ENCODE measurements around the gene TMEM126A. TPM values are rescaled to one million over a fixed set of nuclear protein-coding genes. Genes with fewer than 3 reads are reported as not detected.

The TMEM126A gene
- total and polyA plus RNA-seq, 4 donors: 19.9 to 58.4 (median 34.9) TPM

DNA sequence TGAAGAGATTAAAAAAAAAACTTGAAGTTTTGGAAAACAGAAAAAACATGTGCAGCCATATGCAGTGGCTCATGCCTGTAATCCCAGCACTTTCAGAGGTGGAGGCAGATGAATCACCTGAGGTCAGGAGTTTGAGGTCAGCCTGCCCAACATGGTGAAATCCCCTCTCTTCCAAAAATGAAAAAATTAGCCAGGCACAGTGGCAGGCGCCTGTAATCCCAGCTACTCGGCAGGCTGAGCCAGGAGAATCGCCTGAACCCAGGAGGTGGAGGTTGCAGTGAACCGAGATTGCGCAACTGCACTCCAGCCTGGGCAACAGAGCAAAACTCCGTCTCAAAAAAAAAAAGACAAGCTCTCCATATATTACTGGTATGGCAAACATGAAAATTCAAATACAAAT, 28.3 kb upstream of the TMEM126A start:
- DNase-seq: no peak
- Histone ChIP-seq H3K9me3 (ENCODE audit: control insufficient read depth, low read length) (no peaks in the 10 kb centered on the region), H3K27ac (ENCODE audit: low read depth in 1 of 2, low read length in 2 of 2) (no peak overlapping the region), H3K4me1 (ENCODE audit: control insufficient read depth in 1 of 2, insufficient read depth in 2 of 2, low read length in 2 of 2) (no peaks in the 10 kb centered on the region), H3K4me3 (ENCODE audit: low read length in 2 of 2) (no peak overlapping the region), H3K27me3 (ENCODE audit: control insufficient read depth in 1 of 2, insufficient read depth in 2 of 2, low read length in 1 of 2) (no peaks in the 10 kb centered on the region), H3K36me3 (ENCODE audit: control insufficient read depth in 1 of 2, insufficient read depth in 2 of 2, low read length in 1 of 2) (no peaks in the 10 kb centered on the region)
- ATAC-seq (ENCODE audit: low FRiP score): no peak
- intact Hi-C loops (cut with DNase I): no loop called here
- WGBS, 2 donors: 88 to 95% methylated on average over 6 of the region's 6 CpGs

DNA sequence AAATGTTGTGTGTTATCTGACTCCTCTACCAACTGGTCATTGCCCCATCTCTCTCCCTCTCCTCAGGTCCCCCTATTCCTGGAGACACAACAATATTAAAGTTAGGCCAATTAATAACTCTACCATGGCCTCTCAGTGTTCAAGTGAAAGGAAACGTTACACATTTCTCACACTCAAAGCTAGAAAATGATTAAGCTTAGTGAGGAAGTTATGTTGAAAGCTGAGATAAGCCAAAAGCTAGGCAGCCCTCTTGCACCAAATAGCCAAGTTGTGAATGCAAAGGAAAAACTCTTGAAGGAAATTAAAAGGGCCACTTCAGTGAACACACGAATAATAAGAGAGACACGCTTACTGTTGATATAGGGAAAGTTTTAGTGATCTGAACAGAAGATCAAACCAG, 27.5 kb upstream of the TMEM126A start:
- H3K36me3 ChIP-seq (ENCODE audit: control insufficient read depth in 1 of 2, insufficient read depth in 2 of 2, low read length in 1 of 2): no peaks in the 10 kb centered on the region
- H3K4me1 ChIP-seq (ENCODE audit: control insufficient read depth in 1 of 2, insufficient read depth in 2 of 2, low read length in 2 of 2): no peaks in the 10 kb centered on the region
- DNase-seq (no peak), ATAC-seq (ENCODE audit: low FRiP score) (no peak)
- intact Hi-C loops (cut with DNase I): no loop called here
- no peaks in the 10 kb centered on the region for H3K27me3 ChIP-seq (ENCODE audit: control insufficient read depth in 1 of 2, insufficient read depth in 2 of 2, low read length in 1 of 2)
- no peak overlapping the region for H3K27ac ChIP-seq (ENCODE audit: low read depth in 1 of 2, low read length in 2 of 2)
- WGBS, 2 donors: 69 to 73% methylated on average over 3 of the region's 3 CpGs
- H3K4me3 ChIP-seq (ENCODE audit: low read length in 2 of 2): no peak overlapping the region
- H3K9me3 ChIP-seq (ENCODE audit: control insufficient read depth, low read length): no peaks in the 10 kb centered on the region

DNA sequence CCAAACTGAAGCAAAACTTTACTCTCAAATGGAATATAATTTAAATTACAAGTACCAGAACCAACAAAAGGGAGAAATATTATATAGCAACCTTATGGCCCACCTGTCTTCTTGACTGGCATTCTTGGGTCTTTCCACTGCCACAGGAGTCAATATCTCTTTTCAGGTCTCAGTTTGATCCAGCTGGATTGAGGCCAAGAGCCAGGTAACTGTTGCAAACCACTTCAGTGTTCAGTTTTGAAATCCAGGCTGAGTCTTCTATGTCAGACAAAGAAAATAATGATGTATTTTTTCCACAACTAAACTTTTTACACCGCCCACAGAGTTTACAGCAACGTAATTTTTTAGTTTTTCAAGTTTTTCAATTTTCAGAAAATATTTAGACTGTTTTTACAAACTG, 21.3 kb upstream of the TMEM126A start:
- Histone ChIP-seq H3K36me3 (ENCODE audit: control insufficient read depth in 1 of 2, insufficient read depth in 2 of 2, low read length in 1 of 2) (no peaks in the 10 kb centered on the region), H3K4me3 (ENCODE audit: low read length in 2 of 2) (peak overlapping the region; percentile 85 to 91), H3K27me3 (ENCODE audit: control insufficient read depth in 1 of 2, insufficient read depth in 2 of 2, low read length in 1 of 2) (no peaks in the 10 kb centered on the region), H3K4me1 (ENCODE audit: control insufficient read depth in 1 of 2, insufficient read depth in 2 of 2, low read length in 2 of 2) (peaks cover 0 to 8% of the 10 kb centered on the region in 2 donors), H3K27ac (ENCODE audit: low read depth in 1 of 2, low read length in 2 of 2) (no peak overlapping the region), H3K9me3 (ENCODE audit: control insufficient read depth, low read length) (no peaks in the 10 kb centered on the region)
- DNase-seq: no peak
- no peak for ATAC-seq (ENCODE audit: low FRiP score)
- WGBS, 2 donors: 20 to 24% methylated on average over 2 of the region's 2 CpGs
- intact Hi-C loops (cut with DNase I): no loop called here

GRCh38 chr11:85627332-85627997, 20.3 kb upstream of the TMEM126A start, which contains the start of gene DLG2:
Gene DLG2 (minus strand): TSS chr11:85627344.
- H3K36me3 ChIP-seq (ENCODE audit: control insufficient read depth in 1 of 2, insufficient read depth in 2 of 2, low read length in 1 of 2): no peaks in the 10 kb centered on the region
- H3K27ac ChIP-seq (ENCODE audit: low read depth in 1 of 2, low read length in 2 of 2): peak within 1 kb of the TSS; percentile 78 to 95
- H3K9me3 ChIP-seq (ENCODE audit: control insufficient read depth, low read length): no peaks in the 10 kb centered on the region
- H3K4me1 ChIP-seq (ENCODE audit: control insufficient read depth in 1 of 2, insufficient read depth in 2 of 2, low read length in 2 of 2): peaks cover 0 to 8% of the 10 kb centered on the region in 2 donors
- WGBS, 2 donors: 0 to 1% methylated on average over 23 of the region's 23 CpGs
- no peak for DNase-seq
- H3K27me3 ChIP-seq (ENCODE audit: control insufficient read depth in 1 of 2, insufficient read depth in 2 of 2, low read length in 1 of 2): no peaks in the 10 kb centered on the region
- peak within 1 kb of the TSS; percentile 85 to 91 for H3K4me3 ChIP-seq (ENCODE audit: low read length in 2 of 2)
- peak; percentile 69 for ATAC-seq (ENCODE audit: low FRiP score)
- intact Hi-C loops (cut with DNase I): no loop called here

DNA sequence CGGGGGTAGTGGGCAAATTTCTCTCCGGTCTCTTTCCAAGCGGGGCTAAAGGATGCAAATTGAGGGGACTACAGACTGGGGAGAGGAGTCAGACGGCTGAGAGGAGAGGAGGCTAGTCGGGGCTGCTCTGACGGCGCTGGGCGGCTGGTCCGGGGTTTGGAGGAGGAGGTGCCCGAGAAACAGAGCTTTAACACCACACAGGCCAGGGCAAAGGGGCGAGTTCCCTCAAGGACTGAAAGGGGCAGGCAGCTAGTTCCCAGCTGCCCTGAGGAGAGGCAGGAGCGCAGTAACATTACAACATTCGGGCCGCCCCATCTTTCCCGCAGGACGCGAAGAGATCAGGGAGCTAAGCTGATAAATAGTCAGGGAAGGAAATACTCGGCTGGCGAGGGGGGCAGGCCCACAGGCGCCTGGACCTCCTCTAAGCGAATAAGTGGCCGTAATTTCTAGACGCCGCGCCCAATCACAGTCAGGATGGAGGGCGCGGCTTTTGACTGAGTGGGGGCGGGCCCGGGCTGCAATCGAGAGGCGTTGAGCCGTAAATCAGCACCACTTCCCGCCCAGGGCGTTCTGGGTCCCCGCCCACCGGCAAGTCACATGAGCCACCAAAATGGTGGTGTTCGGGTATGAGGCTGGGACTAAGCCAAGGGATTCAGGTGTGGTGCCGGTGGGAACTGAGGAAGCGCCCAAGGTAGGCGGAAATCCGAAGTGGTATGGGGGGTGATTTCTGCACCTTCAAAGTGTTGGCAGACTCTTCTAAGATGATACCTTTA, 19.6 kb upstream of the TMEM126A start, which contains the start of gene TMEM126B:
Gene TMEM126B (plus strand): TSS at position 596 of the 773 bp plus-strand sequence. CDS start 15 bp downstream, at position 611.
- DNase-seq: peak; percentile 99
- intact Hi-C loops (cut with DNase I): loop anchor here in 1 of 2 donors (1.0 to 2.0 kb wide), 2 partner anchors 19 to 36 kb away; partner anchors contain the start of gene TMEM126A
- Histone ChIP-seq H3K4me1 (ENCODE audit: control insufficient read depth in 1 of 2, insufficient read depth in 2 of 2, low read length in 2 of 2) (peaks cover 0 to 8% of the 10 kb centered on the region in 2 donors), H3K9me3 (ENCODE audit: control insufficient read depth, low read length) (no peaks in the 10 kb centered on the region), H3K4me3 (ENCODE audit: low read length in 2 of 2) (peak within 1 kb of the TSS; percentile 91 to 95), H3K27me3 (ENCODE audit: control insufficient read depth in 1 of 2, insufficient read depth in 2 of 2, low read length in 1 of 2) (no peaks in the 10 kb centered on the region), H3K27ac (ENCODE audit: low read depth in 1 of 2, low read length in 2 of 2) (peak within 1 kb of the TSS; percentile 78 to 95), H3K36me3 (ENCODE audit: control insufficient read depth in 1 of 2, insufficient read depth in 2 of 2, low read length in 1 of 2) (no peaks in the 10 kb centered on the region)
- 0 to 1% methylated on average over 41 of the region's 41 CpGs for WGBS, 2 donors
- ATAC-seq (ENCODE audit: low FRiP score): peak; percentile 100

DNA sequence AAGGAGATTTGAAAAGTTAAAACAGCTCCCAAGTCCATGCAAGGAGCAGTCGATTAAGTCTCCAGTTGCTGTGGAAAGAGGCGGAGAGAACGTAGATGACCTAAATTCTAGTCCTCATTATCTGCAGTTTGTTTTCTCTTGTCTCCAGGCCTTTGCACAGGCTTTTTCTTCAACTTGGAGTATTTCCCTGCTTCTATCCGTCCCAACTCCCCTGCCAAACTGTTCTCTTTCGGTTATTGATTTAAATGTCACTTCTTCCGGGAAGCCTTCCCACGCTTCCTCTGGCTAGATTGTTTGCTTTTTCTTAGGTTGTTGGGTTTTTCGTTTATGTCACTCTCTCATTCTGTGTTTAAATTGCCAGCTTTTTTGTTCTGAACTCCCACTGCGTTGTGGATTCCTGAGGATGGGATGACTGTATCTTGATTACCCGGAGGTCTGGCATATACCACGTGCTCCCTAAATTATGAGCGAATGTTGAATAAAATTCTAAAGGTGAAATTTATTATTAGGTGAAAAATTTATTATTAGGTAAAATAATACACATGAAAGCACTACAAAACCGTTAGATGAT, 18.9 kb upstream of the TMEM126A start:
- DNase-seq: no peak
- H3K9me3 ChIP-seq (ENCODE audit: control insufficient read depth, low read length): no peaks in the 10 kb centered on the region
- H3K36me3 ChIP-seq (ENCODE audit: control insufficient read depth in 1 of 2, insufficient read depth in 2 of 2, low read length in 1 of 2): no peaks in the 10 kb centered on the region
- H3K4me1 ChIP-seq (ENCODE audit: control insufficient read depth in 1 of 2, insufficient read depth in 2 of 2, low read length in 2 of 2): peaks cover 0 to 8% of the 10 kb centered on the region in 2 donors
- ATAC-seq (ENCODE audit: low FRiP score): peak; percentile 37
- H3K4me3 ChIP-seq (ENCODE audit: low read length in 2 of 2): peak overlapping the region; percentile 70 to 95
- peak overlapping the region in 1 of 2 donors; percentile 72 for H3K27ac ChIP-seq (ENCODE audit: low read depth in 1 of 2, low read length in 2 of 2)
- intact Hi-C loops (cut with DNase I): loop anchor here in 1 of 2 donors (1.0 to 2.0 kb wide), 2 partner anchors 18 to 35 kb away; partner anchors contain the start of gene TMEM126A
- H3K27me3 ChIP-seq (ENCODE audit: control insufficient read depth in 1 of 2, insufficient read depth in 2 of 2, low read length in 1 of 2): no peaks in the 10 kb centered on the region
- 1% methylated on average over 13 of the region's 13 CpGs for WGBS, 2 donors

DNA sequence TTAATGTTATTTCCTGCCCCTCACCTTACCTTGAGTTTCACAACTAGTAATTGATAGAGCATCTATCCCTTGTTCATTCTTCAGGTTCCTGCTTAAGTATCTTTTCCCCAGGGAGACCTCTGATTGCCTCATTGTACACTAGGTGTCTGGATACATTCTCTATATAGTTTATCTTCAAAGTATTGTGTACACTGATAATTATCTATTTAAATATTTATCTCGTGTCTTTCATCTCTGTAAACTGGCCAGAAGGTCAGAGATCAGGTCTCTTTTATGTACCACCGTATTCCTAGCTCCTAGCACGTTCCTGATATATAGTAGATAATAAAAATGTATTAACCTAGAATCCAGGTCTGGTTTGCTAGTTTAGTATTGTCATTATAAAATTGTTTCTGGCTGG, 13.0 kb upstream of the TMEM126A start:
- intact Hi-C loops (cut with DNase I): no loop called here
- Histone ChIP-seq H3K9me3 (ENCODE audit: control insufficient read depth, low read length) (no peaks in the 10 kb centered on the region), H3K4me3 (ENCODE audit: low read length in 2 of 2) (no peak overlapping the region), H3K36me3 (ENCODE audit: control insufficient read depth in 1 of 2, insufficient read depth in 2 of 2, low read length in 1 of 2) (peaks cover 0 to 7% of the 10 kb centered on the region in 2 donors), H3K4me1 (ENCODE audit: control insufficient read depth in 1 of 2, insufficient read depth in 2 of 2, low read length in 2 of 2) (peaks cover 0 to under 1% of the 10 kb centered on the region in 2 donors), H3K27me3 (ENCODE audit: control insufficient read depth in 1 of 2, insufficient read depth in 2 of 2, low read length in 1 of 2) (no peaks in the 10 kb centered on the region), H3K27ac (ENCODE audit: low read depth in 1 of 2, low read length in 2 of 2) (no peak overlapping the region)
- DNase-seq (no peak), ATAC-seq (ENCODE audit: low FRiP score) (no peak)
- WGBS, 2 donors: 79 to 84% methylated on average over 3 of the region's 3 CpGs

DNA sequence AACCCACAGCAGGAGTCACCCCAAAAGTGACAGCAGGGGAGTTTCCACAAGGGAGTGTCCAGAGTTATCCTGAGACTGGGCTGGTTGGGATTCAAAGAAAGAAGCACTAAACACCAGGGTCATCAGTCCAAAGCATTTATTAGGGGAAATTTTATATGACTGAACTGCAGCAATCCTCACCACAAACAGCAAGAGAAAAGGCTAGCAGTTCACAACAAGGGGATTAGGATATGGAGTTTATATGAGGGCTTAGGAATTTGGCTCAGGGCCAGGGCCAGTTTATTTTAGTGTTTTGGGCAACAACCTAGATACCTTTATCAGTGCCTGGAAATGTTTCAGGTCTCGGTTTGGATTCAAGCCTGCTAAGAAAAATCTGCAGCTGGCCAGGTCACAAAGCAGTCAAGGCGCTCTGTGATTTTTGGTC, 4.6 kb upstream of the TMEM126A start:
- WGBS, 2 donors: 20 to 22% methylated on average over 2 of the region's 2 CpGs
- no peak for ATAC-seq (ENCODE audit: low FRiP score)
- Histone ChIP-seq H3K9me3 (ENCODE audit: control insufficient read depth, low read length) (no peaks in the 10 kb centered on the region), H3K27ac (ENCODE audit: low read depth in 1 of 2, low read length in 2 of 2) (no peak overlapping the region), H3K4me1 (ENCODE audit: control insufficient read depth in 1 of 2, insufficient read depth in 2 of 2, low read length in 2 of 2) (no peaks in the 10 kb centered on the region), H3K4me3 (ENCODE audit: low read length in 2 of 2) (no peak overlapping the region), H3K27me3 (ENCODE audit: control insufficient read depth in 1 of 2, insufficient read depth in 2 of 2, low read length in 1 of 2) (no peaks in the 10 kb centered on the region), H3K36me3 (ENCODE audit: control insufficient read depth in 1 of 2, insufficient read depth in 2 of 2, low read length in 1 of 2) (no peaks in the 10 kb centered on the region)
- DNase-seq: no peak
- intact Hi-C loops (cut with DNase I): no loop called here
